Astrocyte of the spinal cord (primary cell): Measurements from ENCODE around the gene HSD17B8.

ENCODE experiments used
- DNase-seq: peaks from one replicate; pipeline ENCODE4 v3.0.0; 2011; ENCODE audit warnings: low read depth, low spot score
- H3K4me3 ChIP-seq: 2 replicates; pipeline ENCODE4 v1.5.1; 2011; ENCODE audit warnings: low read depth, mild to moderate bottlenecking, low read length, moderate library complexity
- CTCF ChIP-seq: IDR thresholded peaks from 2 replicates; pipeline ENCODE4 v1.5.1; 2012; ENCODE audit warnings: low read depth, mild to moderate bottlenecking, low read length, inconsistent platforms
- in situ Hi-C: cut with HindIII; loops from 2 replicates; pipeline ENCODE4 v1.10.0; 2017; ENCODE audit warnings: low sequenced_read_pairs

Gene HSD17B8

GRCh38 chr6:33163540-33163939 is 40.9 kb upstream of the HSD17B8 start:
- in situ Hi-C loops = no loop called here
- TF ChIP-seq CTCF = no peak
- no peak overlapping the region for H3K4me3 ChIP-seq
- DNase-seq = no peak

- in situ Hi-C loops = no loop called here
- H3K4me3 ChIP-seq = no peak overlapping the region
- no peak for DNase-seq
- TF ChIP-seq CTCF = no peak
Measured at GRCh38 chr6:33164176-33164575, 40.3 kb upstream of the HSD17B8 start.

- no peak for TF ChIP-seq CTCF
- in situ Hi-C loops = no loop called here
- DNase-seq = no peak
- no peak overlapping the region for H3K4me3 ChIP-seq
Measured at GRCh38 chr6:33164665-33165373, 39.6 kb upstream of the HSD17B8 start.

- no peak overlapping the region for H3K4me3 ChIP-seq
- TF ChIP-seq CTCF = no peak
- in situ Hi-C loops = no loop called here
- no peak for DNase-seq
Measured at GRCh38 chr6:33165581-33166258, 38.7 kb upstream of the HSD17B8 start.

GRCh38 chr6:33166363-33166762 is 38.1 kb upstream of the HSD17B8 start:
- no peak for DNase-seq
- no peak overlapping the region for H3K4me3 ChIP-seq
- no peak for TF ChIP-seq CTCF
- in situ Hi-C loops = no loop called here

- in situ Hi-C loops = no loop called here
- no peak for TF ChIP-seq CTCF
- DNase-seq = no peak
- no peak overlapping the region for H3K4me3 ChIP-seq
Measured at GRCh38 chr6:33166811-33167210, 37.6 kb upstream of the HSD17B8 start.
